ENCODE measurements around the gene CCDC80.

The CCDC80 gene

DNA sequence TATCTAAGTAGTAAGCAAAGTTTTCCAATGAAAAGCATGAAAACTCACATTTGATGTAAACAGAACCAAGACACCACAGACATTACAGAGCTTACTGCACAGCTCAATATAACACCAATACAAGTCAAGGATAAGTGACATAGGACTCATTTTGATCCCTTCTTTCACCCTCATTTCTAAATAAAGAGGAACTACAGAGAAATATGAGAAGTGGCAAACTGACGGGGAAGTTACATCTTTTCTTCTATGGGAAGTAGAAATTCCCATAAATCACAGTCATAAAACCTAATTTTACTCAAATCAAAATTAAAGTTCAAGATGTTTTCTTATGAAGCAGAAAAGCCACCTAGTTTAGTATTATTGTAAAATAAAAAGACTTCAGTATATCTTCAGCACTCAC is 83.0 kb downstream of the CCDC80 start:
- peaks cover 19 to 24% of the 10 kb centered on the region in 2 donors for H3K4me1 ChIP-seq (ENCODE audit: control insufficient read depth in 1 of 2, insufficient read depth in 2 of 2, low read length in 2 of 2)
- H3K9me3 ChIP-seq (ENCODE audit: control insufficient read depth in 1 of 2, low read length in 2 of 2), result no peaks in the 10 kb centered on the region
- no peak overlapping the region for H3K27ac ChIP-seq (ENCODE audit: low read depth, low read length)
- no peak overlapping the region for H3K4me3 ChIP-seq (ENCODE audit: low read depth in 1 of 2, low read length in 2 of 2)
- no peak overlapping the region for H3K9ac ChIP-seq (ENCODE audit: low read depth in 1 of 2, low read length in 2 of 2)
- H3K27me3 ChIP-seq (ENCODE audit: control insufficient read depth in 1 of 2, insufficient read depth in 2 of 2, low read length in 2 of 2), result no peaks in the 10 kb centered on the region
- H3K36me3 ChIP-seq (ENCODE audit: control insufficient read depth in 1 of 2, insufficient read depth in 2 of 2, low read length in 2 of 2), result no peaks in the 10 kb centered on the region

DNA sequence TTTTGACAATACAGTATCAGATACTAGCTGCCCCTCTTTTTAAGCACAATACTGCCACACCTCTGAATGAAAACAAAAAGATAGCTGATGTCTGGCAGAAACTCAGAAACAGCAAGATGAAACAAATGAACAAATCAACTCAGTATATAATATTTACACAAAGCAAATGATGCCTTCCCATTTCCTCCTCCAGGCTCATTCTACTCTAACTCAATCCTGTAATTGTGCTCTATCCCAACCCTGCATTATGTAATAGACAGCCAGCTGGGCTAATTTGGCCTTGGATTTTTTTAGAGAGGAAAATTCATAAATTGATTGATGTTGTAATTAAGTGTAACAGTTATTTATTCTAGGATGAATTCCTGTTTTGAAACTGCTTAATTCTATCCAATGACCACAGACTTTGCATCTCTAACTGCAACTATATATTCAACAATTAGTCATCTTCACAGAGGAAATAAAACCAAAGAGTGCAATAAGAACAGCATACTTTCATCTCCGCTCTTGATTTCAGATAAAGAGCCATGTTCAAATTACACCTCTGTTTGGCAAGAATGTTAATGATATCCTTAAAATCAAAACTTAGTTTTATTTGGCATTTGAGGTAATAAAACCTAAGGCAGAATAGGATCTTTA is 85.3 kb downstream of the CCDC80 start:
- Histone ChIP-seq H3K36me3 (ENCODE audit: control insufficient read depth in 1 of 2, insufficient read depth in 2 of 2, low read length in 2 of 2) (no peaks in the 10 kb centered on the region), H3K4me1 (ENCODE audit: control insufficient read depth in 1 of 2, insufficient read depth in 2 of 2, low read length in 2 of 2) (peaks cover 15 to 29% of the 10 kb centered on the region in 2 donors), H3K27ac (ENCODE audit: low read depth, low read length) (no peak overlapping the region), H3K4me3 (ENCODE audit: low read depth in 1 of 2, low read length in 2 of 2) (no peak overlapping the region), H3K9ac (ENCODE audit: low read depth in 1 of 2, low read length in 2 of 2) (no peak overlapping the region), H3K27me3 (ENCODE audit: control insufficient read depth in 1 of 2, insufficient read depth in 2 of 2, low read length in 2 of 2) (no peaks in the 10 kb centered on the region), H3K9me3 (ENCODE audit: control insufficient read depth in 1 of 2, low read length in 2 of 2) (no peaks in the 10 kb centered on the region)

DNA sequence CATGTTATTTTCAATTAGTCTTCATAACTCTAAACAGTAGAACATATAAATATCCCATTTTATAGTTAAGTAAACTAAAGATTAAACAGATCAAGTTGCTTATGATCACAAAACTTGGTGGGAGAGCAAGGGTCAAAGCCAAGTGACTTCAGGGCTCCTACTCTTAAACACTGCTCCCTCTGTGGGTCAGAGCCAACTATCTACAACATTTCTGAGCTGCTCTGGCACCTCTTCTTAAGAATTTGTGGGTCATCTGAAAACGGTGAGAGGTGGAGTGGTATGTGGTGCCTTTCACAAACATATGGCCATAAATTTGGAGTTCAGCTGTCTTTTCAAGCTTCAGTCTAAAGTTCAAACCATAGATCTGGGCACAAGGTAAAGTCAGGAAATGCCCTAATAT is 90.1 kb downstream of the CCDC80 start:
- peaks cover 0 to 12% of the 10 kb centered on the region in 2 donors for H3K4me1 ChIP-seq (ENCODE audit: control insufficient read depth in 1 of 2, insufficient read depth in 2 of 2, low read length in 2 of 2)
- H3K36me3 ChIP-seq (ENCODE audit: control insufficient read depth in 1 of 2, insufficient read depth in 2 of 2, low read length in 2 of 2), result peaks cover 11 to 31% of the 10 kb centered on the region in 2 donors
- H3K27ac ChIP-seq (ENCODE audit: low read depth, low read length), result no peak overlapping the region
- H3K9ac ChIP-seq (ENCODE audit: low read depth in 1 of 2, low read length in 2 of 2), result no peak overlapping the region
- no peaks in the 10 kb centered on the region for H3K9me3 ChIP-seq (ENCODE audit: control insufficient read depth in 1 of 2, low read length in 2 of 2)
- H3K27me3 ChIP-seq (ENCODE audit: control insufficient read depth in 1 of 2, insufficient read depth in 2 of 2, low read length in 2 of 2), result no peaks in the 10 kb centered on the region
- H3K4me3 ChIP-seq (ENCODE audit: low read depth in 1 of 2, low read length in 2 of 2), result no peak overlapping the region
